Activated CD8-positive, alpha-beta T cell treated with anti-CD3 and anti-CD28 coated beads for 36 hours (primary cell): ENCODE measurements around the gene GCSAM. TPM values are rescaled to one million over a fixed set of nuclear protein-coding genes. Genes with fewer than 3 reads are reported as not detected.

Source experiments
- ATAC-seq: fragments of 200-7000 bp; cut with Tn5 transposase; one replicate; pipeline ENCODE4 v1.10.0; 2021; ENCODE audit warnings: mild to moderate bottlenecking, moderate library complexity
- CTCF ChIA-PET: fragments of 350-600 bp; sonication (Branson Sonifier 250); formaldehyde crosslinking; loops from one replicate; lab custom pipeline; 2021; ENCODE audit warnings: antibody characterized with exemption; lab: Charles Lee
- POLR2A ChIA-PET: fragments of 350-600 bp; sonication (Branson Sonifier 250); formaldehyde crosslinking; loops from one replicate; lab custom pipeline; 2021; ENCODE audit warnings: antibody characterized with exemption; lab: Charles Lee
- DNase-seq: peaks from one replicate; pipeline ENCODE4 v3.0.0-alpha.2; 2020
- H3K27ac Mint-ChIP-seq: one replicate; pipeline ENCODE4 v1.8.0; 2021; ENCODE audit warnings: mild to moderate bottlenecking, mixed read lengths
- H3K27me3 Mint-ChIP-seq: one replicate; pipeline ENCODE4 v1.8.0; 2021; ENCODE audit warnings: mixed read lengths
- H3K36me3 Mint-ChIP-seq: one replicate; pipeline ENCODE4 v1.8.0; 2021; ENCODE audit warnings: low read depth, mixed read lengths
- H3K4me1 Mint-ChIP-seq: one replicate; pipeline ENCODE4 v1.8.0; 2021; ENCODE audit warnings: low read depth, mixed read lengths
- H3K4me3 Mint-ChIP-seq: one replicate; pipeline ENCODE4 v1.8.0; 2021; ENCODE audit warnings: mild to moderate bottlenecking, moderate library complexity, mixed read lengths
- H3K9me3 Mint-ChIP-seq: one replicate; pipeline ENCODE4 v1.8.0; 2021; ENCODE audit warnings: mixed read lengths
- CTCF ChIP-seq: fragments of 200-600 bp; IDR thresholded peaks from one replicate; pipeline ENCODE4 v1.8.0; 2022; ENCODE audit warnings: antibody characterized with exemption, mild to moderate bottlenecking
- intact Hi-C: fragments of 100-400 bp; cut with micrococcal nuclease; formaldehyde crosslinking; loops from one replicate; pipeline ENCODE4 v1.10.0; 2022
- total RNA-seq, 2 experiments: library from RNA; stranded (reverse); gene quantifications; one replicate each; pipeline ENCODE4 v1.2.3, GENCODE V29; 2021

GCSAM gene
- total RNA-seq, 2 experiments from 2014 or later, result 9.9 to 12.9 TPM

DNA sequence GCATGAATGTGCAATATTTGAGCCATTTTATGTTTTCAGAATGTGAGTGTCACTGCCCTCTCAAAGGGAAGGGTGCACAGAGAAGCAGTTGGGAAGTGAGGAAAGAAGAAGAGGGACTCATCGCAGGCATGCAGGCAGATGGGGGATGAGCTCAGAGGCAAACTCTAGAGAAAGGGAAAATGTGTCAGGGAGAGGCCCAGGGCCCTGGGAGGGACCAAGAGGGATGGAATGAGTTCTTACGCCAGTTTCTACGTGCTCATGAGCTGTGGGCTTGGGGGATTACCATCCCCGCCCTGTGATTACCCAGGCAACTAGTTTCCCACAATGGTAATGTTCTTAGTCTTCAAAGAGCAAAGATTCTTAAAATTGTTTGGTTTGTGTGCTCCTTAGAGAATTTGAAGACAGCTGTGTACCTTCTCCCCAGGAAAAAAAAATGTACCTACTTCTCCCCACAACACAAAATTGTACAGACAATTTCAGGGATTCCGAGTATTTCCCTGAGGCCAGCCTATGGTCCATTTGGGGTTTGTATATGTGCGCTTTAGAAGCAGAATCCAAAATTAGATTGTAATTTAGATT lies 17.8 kb downstream of the GCSAM start:
- H3K36me3 Mint-ChIP-seq, result peaks cover 2% of the 10 kb centered on the region
- H3K4me1 Mint-ChIP-seq, result peaks cover 34% of the 10 kb centered on the region

DNA sequence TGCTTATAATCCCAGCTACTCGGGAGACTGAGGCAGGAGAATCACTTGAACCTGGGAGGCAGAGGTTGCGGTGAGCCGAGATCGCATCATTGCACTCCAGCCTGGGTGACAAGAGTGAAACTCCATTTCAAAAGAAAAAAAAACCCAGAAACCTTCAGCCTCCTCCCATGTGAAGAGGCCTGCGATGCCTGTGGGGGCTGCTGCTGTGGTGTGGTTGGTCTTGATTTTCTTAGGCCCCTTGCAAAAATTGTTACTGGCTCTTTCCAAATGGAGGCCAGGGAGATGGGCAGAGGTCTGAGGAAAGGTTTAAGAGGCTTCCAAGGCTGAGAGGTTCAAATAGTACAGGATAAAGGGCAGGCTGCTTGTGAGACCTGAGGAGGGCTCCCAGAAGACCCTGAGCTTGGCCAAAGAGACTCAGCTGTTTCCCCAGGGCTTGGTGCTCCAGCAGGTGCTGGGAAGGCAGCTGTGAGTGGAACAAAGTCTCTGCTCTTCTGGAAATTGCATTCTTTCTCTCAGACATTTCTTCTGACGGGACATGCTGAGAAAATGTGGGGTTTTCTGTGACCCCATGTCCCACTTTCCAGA lies 18.4 kb downstream of the GCSAM start:
- H3K4me1 Mint-ChIP-seq, result peaks cover 28% of the 10 kb centered on the region
- TF ChIP-seq CTCF, result no peak
- peaks cover 2% of the 10 kb centered on the region for H3K36me3 Mint-ChIP-seq
- intact Hi-C loops, result loop anchor here (5.0 kb wide), 1 partner anchor 403 kb away; no protein-coding TSS in a partner anchor
- ChIA-PET CTCF (interaction anchor here (1.0 to 1.5 kb wide), 2 partner anchors 23 to 179 kb away, joined by 3 read pairs; partner anchors contain the start of gene SLC9C1), POLR2A (interaction anchor here (1.0 kb wide), 1 partner anchor 23 kb away, joined by 3 read pairs; no protein-coding TSS in a partner anchor)
- no peaks in the 10 kb centered on the region for H3K27me3 Mint-ChIP-seq
- no peak overlapping the region for H3K4me3 Mint-ChIP-seq
- DNase-seq, result no peak
- H3K27ac Mint-ChIP-seq, result peak overlapping the region; percentile 21
- no peaks in the 10 kb centered on the region for H3K9me3 Mint-ChIP-seq
- no peak for ATAC-seq

More for the DNA sequence above, 17.8 kb downstream of the GCSAM start:
- ATAC-seq (peak; percentile 43), DNase-seq (peak; percentile 38)
- Mint-ChIP-seq H3K4me3 (no peak overlapping the region), H3K9me3 (no peaks in the 10 kb centered on the region), H3K27ac (peak overlapping the region; percentile 21), H3K27me3 (no peaks in the 10 kb centered on the region)
- TF ChIP-seq CTCF, result no peak
- ChIA-PET CTCF (interaction anchor here (0.6 to 1.5 kb wide), 2 partner anchors 22 to 178 kb away, joined by 3 read pairs; partner anchors contain the start of gene SLC9C1), POLR2A (no interaction called here)
- intact Hi-C loops, result no loop called here

DNA sequence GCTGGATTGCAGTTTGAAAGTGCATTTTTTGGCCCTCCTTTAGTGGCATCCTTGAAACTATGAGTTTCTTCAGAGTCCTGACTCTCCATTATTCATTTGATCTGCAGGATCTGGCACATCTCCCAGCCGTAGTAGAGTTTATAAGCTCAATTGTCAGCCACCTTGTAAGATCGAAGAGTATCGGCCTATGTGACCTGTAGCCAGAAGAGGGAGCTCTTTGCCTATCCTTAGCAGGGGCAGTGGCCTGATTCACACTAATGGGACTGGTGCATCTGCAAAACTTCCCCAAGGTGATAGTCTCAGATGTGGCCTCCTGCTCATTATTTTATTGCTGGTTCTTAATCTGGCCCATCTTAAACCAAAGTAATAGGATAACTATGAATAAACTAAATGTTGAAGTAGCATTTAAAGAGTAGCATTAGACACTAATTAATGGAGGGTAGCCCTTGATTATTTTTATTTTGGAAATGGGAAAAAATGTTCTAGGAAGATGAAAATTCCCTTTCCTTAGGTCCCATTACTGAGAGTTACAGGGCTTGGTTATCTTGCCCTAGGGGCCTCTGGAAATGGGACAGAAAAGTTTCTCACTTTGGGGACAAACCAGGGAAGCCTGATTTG lies 21.2 kb downstream of the GCSAM start:
- Mint-ChIP-seq H3K36me3 (peaks cover 2% of the 10 kb centered on the region), H3K27me3 (no peaks in the 10 kb centered on the region), H3K4me1 (peaks cover 14% of the 10 kb centered on the region), H3K27ac (no peak overlapping the region), H3K9me3 (no peaks in the 10 kb centered on the region), H3K4me3 (no peak overlapping the region)
- ChIA-PET CTCF (interaction anchor here (0.6 to 2.6 kb wide), 67 partner anchors 9 to 443 kb away, joined by 3 to 39 read pairs (median 4); partner anchors contain the start of genes BTLA, GCSAM and SLC9C1), POLR2A (no interaction called here)
- peak; percentile 91 for ATAC-seq
- peak; percentile 83 for TF ChIP-seq CTCF
- intact Hi-C loops, result loop anchor here (5.0 kb wide), 1 partner anchor 405 kb away; no protein-coding TSS in a partner anchor
- DNase-seq, result peak; percentile 73

GRCh38 chr3:112109322-112109721 lies 23.7 kb downstream of the GCSAM start:
- ChIA-PET CTCF (interaction anchor here (1.2 to 1.4 kb wide), 2 partner anchors 28 to 184 kb away, joined by 5 read pairs; no protein-coding TSS in a partner anchor), POLR2A (interaction anchor here (0.8 kb wide), 1 partner anchor 10 kb away, joined by 3 read pairs; no protein-coding TSS in a partner anchor)
- Mint-ChIP-seq H3K27me3 (no peaks in the 10 kb centered on the region), H3K4me3 (no peak overlapping the region), H3K9me3 (no peaks in the 10 kb centered on the region), H3K27ac (no peak overlapping the region), H3K36me3 (no peaks in the 10 kb centered on the region), H3K4me1 (peaks cover 7% of the 10 kb centered on the region)
- TF ChIP-seq CTCF, result no peak
- DNase-seq (no peak), ATAC-seq (no peak)
- intact Hi-C loops, result no loop called here
